Measurements from ENCODE around the gene TRMT2B.
"Not testable (repeated sequence)": the region's sequence is repeated elsewhere in the genome, so short reads cannot be mapped to it uniquely, and the experiment has no call there.

TRMT2B gene

DNA sequence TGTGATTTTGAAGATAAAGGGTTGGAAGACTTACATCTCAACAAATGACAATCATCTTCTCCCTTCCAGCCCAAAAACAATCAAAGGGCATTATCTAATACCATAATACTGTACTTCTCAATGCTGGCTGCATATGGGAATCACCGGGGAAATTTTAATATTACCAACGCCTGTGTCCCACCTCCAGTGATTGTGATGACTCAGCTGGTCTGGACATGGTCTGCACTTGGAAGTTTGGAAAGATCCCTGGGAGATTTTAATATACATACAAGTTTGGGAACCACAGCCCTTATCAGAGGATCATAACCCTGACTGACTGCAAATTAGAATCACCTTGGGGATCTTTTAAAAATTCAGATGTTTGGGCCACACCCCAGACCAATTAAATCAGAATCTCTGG lies 52.5 kb downstream of the TRMT2B start:
- DNase-seq = no peak

DNA sequence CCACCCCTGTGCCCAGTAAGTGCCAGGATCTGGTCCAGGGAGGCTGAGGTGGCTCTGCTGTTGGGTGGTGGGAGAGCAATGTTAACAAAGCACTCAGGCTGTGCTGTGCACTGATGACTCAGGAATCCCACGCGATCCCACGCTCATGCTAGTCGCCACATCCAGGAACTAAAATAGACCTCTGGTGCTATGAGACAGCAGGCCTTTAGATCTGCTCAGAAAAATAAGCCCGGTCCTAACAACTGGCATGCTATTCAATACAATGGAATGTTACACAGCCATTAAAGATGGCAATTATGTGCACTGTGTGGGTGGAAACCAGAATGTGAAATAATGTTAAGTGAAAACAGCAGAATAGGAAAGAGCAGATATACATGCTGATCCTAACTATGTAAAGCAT lies 56.4 kb downstream of the TRMT2B start:
- no peak for DNase-seq

DNA sequence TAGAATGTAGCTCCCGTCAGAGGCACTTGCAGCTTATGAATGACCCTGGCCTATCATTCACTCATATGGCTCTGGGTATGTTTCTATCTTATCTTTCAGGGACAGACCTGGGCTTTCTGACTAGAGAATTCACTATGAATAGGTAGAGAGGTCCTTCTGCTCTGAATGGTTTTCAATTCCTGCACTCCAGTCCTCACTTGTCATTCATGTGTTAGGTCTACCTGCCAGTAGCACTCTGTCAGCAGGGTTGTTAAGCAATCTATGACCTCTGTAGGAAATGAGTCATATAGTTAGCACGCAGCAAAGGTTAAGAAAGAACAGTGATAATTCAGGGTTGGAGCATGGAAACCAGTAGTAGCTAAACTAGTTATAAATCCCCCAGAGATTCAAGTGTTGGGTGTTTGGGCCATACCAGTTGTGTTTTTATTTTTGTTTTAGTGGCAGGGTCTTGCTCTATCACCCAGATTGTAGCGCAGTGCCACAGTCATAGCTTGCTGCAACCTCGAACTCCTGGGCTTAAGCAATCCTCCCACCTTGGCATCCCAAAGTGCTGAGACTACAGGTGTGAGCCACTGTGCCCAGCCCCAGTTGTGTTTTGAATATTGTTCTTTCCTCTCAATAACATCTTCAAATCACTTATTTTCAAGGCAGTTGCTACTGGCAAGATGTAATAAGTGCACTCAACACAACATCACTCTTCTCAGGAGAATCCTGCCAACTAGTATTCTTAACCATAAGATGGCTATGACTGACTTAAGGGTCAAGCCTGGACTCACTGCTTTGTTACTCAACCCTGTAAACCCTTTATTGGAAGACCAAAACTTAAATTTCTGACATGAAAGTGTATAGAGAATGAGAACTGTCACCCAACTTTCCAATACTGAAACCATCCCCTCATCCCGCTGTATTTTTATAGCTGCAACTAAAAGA lies 57.3 kb downstream of the TRMT2B start:
- DNase-seq = no peak

DNA sequence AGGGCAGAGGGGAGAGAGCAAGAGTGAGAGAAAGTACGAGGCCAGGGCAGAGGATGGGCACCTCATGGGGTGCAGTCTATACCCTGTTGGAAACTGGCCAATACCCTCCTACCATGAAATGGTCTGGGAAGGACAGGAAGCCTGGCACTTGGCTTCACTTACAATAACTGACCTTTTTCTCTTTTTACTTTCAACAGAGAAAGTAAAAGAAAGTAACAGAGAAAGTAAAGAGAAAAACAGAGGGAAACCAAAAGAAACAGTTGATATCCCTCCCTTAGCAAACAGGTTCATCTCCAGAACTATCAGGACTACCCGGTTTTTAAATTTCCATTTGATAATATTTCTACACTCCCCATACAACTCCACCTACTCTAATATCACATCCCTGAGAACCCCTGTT lies 61.8 kb downstream of the TRMT2B start:
- DNase-seq = no peak

DNA sequence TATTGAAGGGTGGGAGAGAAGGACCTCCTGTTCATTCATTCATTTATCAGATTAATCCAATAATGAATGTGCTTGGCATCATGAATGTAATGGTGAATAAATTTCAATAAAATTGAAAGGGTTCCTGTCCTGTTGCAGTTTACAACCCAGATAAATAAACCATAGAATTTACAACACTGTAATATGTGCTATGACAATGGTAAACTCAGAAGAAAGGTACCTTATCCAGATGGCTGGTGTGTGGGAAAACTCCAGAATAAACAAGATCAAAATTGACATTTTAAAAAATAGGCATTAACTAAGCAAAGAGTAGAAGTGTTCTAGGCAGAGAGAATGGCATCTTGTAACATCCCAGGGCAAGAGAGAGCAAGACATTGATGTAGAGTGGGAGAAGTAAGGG lies 67.1 kb downstream of the TRMT2B start:
- DNase-seq = no peak

DNA sequence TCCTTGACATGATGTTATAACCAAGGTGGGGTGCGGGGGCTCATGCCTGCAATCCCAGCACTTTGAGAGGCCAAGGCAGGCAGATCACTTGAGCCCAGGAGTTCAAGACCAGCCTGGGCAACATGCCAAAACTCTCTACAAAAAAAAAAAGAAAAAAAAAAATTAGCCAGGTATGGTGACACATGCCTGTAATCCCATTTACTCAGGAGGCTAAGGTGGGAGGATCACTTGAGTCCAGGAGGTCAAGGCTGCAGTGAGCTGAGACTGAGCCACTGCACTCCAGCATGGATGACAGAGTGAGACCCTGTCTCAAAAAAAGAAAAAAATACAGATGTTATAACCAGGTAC lies 70.4 kb downstream of the TRMT2B start:
- DNase-seq = not testable (repeated sequence)

DNA sequence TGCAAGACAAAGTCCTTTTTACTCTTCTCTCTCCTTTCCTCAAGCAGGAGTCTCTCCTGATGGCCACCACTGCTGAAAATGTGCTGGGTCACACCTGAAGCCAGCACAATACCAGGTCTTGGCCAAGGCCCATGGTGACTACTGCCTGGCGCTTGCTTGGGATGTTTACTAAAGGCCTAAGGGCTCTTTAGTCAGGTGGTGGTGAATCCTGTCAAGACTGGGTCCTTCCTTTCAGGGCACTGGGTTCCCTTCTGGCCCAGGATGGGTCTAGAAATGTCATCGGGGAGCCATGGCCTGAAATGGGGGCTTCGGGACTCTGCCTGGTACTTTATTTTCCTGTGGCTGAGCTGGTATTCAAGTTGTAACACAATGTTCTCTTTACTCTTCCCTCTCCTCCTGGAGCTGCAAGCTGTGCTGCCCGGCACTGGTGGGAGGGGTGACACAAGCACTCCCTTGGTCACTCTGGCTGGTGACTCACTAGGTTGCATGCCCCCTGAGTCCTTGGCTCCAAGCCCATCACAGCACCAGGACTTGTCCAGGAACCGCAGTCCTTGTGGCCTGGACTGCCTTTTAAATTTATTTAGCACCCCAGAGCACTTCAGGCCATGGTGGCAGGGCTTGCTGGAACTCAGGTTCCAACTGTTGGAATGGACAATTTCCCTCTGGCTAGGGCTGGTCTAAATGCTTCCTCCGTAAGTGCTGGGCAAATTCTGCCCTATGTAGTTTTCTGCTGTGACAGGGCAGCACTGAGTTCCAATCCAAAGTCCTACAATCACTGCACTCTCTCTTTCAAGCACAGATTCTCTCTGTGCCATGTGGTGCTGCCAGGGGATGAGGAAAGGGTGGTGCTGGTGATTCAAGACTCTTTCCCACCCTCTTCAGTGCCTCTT lies 71.1 kb downstream of the TRMT2B start:
- DNase-seq = no peak

DNA sequence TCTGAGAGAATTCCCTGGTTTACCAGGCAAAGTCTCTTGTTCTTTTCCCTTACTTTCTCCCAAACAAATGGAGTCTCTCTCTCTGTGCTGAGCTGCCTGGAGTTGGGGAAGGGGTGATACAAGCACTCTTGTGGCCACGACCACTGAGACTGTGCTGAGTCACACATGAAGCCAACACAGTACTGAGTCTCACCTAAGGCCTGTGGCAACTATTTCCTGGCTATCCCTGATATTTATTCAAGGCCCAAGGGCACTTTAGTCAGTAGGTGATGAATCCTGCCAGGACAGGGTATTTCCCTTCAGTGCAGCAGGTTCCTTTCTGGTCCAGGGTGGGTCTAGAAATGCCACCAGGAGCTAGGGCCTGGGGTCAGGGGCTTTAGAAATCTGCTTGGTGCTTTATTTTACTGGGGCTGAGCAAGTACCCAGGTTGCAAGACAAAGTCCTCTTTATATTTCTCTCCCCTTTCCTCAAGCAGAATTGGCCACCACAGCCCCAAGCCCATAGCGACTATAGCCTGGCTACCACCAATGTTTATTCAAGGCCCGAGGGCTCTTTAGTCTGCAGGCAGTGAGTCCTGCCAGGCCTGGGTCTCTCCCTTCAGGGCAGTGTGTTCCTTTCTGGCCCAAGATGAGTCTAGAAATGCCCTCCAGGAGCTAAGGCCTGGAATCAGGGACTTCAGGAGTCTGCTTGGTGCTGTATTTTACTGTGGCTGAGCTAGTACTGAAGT lies 71.9 kb downstream of the TRMT2B start:
- DNase-seq = no peak

DNA sequence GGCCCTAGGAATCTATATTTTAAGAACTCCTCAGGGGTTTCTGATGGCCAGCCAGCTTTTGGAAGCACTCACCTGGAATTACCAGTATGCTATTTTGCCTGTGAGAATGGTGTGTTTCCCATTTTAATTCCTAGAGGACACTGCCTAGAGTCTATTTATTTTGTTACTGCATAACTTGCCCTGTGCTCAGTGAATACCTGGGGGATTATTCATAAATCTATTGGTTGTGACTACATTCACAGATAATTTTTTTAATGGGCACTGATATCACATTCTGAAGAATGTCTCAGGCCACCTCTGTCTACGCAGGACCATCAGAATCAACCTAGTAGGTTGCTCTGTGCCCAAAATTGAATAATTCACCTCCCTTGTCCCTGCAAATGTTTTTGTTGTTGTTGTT lies 75.7 kb downstream of the TRMT2B start:
- no peak for DNase-seq

DNA sequence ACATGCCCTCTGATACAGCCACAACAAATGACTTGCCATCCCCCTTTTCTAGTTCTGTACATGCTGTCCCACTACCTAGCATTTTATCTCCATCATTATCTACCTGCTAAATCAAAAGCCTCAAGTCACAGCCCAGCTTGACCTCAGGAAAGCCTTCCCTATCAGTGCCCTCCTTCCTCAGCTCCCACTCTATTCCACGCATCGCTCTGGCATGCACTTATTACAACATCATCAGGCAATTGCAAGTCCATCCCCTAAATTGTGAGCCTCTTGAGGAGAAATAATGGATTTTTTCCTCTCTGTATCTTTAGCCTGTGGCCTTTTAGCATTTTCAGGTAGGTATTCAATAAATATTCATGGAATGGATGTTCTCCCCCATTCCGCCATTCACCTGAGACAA lies 76.7 kb downstream of the TRMT2B start:
- DNase-seq = no peak

DNA sequence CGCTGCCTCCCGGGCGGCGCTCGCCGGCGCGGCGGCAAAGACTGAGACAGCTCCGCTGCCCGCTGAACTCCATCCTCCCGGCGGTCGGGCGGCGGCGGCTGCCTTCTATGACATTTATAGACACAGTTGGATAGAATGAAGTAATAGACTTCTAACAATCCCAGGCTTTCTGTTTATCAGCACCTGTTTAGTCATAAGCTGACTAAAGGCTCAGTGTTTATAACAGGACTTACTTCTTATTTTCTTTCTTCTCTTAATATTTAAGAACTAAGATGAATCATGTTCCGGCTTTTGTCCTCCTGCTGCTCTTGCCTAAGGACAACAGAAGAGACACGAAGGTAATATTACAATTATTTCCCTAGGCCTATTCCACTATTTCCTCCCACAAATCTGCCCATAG lies 78.5 kb downstream of the TRMT2B start:
- DNase-seq = no peak

DNA sequence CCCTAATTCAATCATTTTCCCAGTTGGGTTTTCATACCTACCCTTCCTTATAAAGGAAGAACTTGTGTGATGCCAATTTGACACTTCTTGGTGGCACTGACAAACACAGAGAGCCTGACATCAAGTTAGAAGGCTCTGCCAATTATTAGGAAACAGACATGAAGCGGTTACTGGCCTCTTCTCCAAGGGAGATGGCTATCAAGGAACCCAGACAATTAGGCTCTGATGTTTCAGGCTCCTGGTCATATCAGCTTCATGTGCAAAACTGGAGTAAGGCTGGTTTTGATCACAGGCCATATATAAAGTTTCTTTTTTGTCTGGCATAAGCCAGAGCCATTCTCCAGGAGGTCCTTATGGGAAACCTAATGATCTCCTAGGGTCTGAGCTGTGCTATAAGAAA lies 82.0 kb downstream of the TRMT2B start:
- DNase-seq = no peak

DNA sequence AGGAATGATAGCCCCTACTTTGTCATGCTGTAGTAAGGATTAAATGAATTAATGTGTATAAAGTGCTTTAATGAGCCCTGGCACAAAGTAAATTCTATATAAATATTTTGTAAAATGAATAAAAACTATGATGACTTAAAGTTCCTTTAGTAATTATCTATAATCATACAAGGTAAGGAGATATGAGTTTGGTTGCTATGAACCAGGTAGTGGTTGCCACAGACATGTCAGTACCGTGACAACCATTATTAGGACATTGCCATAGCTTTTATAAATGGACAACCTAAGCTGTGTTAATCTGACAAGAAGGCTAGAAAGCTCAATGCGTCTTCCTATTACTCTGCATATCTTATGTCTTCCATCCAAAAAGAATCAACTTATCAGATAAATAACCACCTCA lies 82.5 kb downstream of the TRMT2B start, which contains the start of gene ARL13A:
Gene ARL13A (plus strand): TSS at position 301 of the 400 bp plus-strand sequence. CDS start 3,982 bp downstream, outside the sequence.
- no peak for DNase-seq

DNA sequence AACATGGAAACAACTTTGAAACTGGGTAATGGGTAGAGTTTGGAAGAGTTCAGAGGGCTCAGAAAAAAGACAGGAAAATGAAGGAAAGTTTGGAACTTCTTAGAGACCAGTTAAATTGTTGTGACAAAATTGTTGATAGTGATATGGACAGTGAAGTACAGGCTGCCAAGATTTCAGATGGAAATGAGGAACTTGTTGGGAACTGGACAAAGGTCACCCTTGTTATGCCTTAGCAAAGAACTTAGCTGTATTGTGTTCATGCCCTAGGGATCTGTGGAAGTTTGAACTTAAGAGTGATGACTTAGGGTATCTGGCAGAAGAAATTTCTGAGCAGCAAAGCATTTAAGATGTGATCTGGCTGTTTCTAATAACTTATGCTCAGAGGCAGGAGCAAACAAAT lies 87.5 kb downstream of the TRMT2B start:
- DNase-seq = no peak

DNA sequence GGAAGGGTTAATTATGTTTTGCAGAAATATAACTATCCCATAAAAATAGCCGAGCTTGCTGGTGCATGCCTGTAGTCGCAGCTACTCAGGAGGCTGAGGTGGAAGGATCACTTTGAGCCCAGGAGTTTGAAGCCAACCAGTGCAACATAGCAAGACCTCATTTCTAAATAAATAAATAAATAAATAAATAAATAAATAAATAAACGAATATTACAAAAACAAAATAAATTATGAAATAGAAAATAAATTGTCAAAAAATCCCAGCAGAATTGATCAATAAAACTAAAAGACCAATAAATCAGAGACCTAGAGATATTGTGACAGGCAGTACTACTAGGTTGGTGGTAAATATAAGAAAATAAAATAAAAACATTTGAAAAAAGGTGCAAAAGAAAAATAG lies 89.1 kb downstream of the TRMT2B start:
- DNase-seq = no peak

All from activated T-cell treated with anti-CD3 and anti-CD28 coated beads, Interleukin-2, amount 50 U/mL, for 1 hour (primary cell).